Mucosa of descending colon (tissue), 3 donors: ENCODE results near the gene TMEM123. TPM values are rescaled to one million over a fixed set of nuclear protein-coding genes. Genes with fewer than 3 reads are reported as not detected.

Experiments
- ATAC-seq: fragments of 200-7000 bp; cut with Tn5 transposase; one replicate; pipeline ENCODE4 v1.9.1; 2020; ENCODE audit warnings: mild to moderate bottlenecking, moderate library complexity
- DNase-seq, 3 donors: peaks; one replicate each; pipeline ENCODE4 v3.0.0-alpha.2; 2020
- H3K36me3 ChIP-seq: fragments of 200-600 bp; one replicate; pipeline ENCODE4 v1.8.0; 2021; ENCODE audit warnings: low read depth, mild to moderate bottlenecking
- H3K4me1 ChIP-seq: fragments of 200-600 bp; one replicate; pipeline ENCODE4 v1.8.0; 2021; ENCODE audit warnings: low read depth, mild to moderate bottlenecking
- H3K4me3 ChIP-seq: fragments of 200-600 bp; one replicate; pipeline ENCODE4 v1.8.0; 2021; ENCODE audit warnings: mild to moderate bottlenecking
- H3K9me3 ChIP-seq: fragments of 200-600 bp; one replicate; pipeline ENCODE4 v1.8.0; 2021; ENCODE audit warnings: mild to moderate bottlenecking
- intact Hi-C, 2 donors: fragments of 100-400 bp; cut with DNase I in 1 of 2; cut with micrococcal nuclease in 1 of 2; formaldehyde crosslinking; loops; one replicate each; pipeline versions ENCODE4 v1.11.0 to v1.11.1; 2022; cut with DNase I, micrococcal nuclease
- total RNA-seq, 3 donors: library from RNA; stranded (reverse); fragmentation: NEBNext Ultra II Directional in 2 of 3; extraction: Animal tissue kit (Norgen Biotek cat#: 25700) in 2 of 3; gene quantifications; one replicate each; pipeline versions ENCODE4 v1.2.1 to v1.2.4, GENCODE V29; 2021 to 2023
- TF ChIP-seq, protein P1 (sequence below): fragments of 200-600 bp; IDR thresholded peaks from one replicate; pipeline ENCODE4 v1.8.0; 2022; ENCODE audit warnings: antibody characterized with exemption, mild to moderate bottlenecking
- donor health status: DM: no; HTN: no; CAD: no; lungs with moderate emphysema.
- donor health status: DM: no; HTN: no; CAD: no.
- donor health status: DM: no; HTN: yes; CAD: no.

The TMEM123 gene
- total RNA-seq, 3 donors from 2014 or later: 153 to 205 (median 157) TPM

DNA sequence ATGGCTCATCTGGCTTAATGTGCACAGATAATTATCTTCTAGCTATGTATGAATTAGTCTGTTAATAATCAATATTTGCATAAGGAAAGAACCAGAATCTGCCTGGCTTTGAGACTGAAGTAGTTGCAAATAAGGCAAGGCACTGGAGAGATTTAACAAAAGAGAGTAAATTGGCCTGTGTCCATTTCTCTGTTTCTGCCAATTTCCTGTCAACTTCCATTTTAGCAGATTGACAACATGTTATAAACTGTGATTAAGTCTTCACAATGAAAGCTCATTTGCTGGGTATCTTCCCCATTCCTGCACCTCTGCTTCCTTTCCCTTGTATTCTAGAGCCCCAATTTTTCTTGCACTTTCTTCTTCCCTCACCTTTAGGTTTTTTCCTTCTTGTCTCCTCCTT is 5.3 kb upstream of the TMEM123 start:
- DNase-seq (no peak), ATAC-seq (no peak)
- no peaks in the 10 kb centered on the region for H3K9me3 ChIP-seq
- TF ChIP-seq, protein P1, sequence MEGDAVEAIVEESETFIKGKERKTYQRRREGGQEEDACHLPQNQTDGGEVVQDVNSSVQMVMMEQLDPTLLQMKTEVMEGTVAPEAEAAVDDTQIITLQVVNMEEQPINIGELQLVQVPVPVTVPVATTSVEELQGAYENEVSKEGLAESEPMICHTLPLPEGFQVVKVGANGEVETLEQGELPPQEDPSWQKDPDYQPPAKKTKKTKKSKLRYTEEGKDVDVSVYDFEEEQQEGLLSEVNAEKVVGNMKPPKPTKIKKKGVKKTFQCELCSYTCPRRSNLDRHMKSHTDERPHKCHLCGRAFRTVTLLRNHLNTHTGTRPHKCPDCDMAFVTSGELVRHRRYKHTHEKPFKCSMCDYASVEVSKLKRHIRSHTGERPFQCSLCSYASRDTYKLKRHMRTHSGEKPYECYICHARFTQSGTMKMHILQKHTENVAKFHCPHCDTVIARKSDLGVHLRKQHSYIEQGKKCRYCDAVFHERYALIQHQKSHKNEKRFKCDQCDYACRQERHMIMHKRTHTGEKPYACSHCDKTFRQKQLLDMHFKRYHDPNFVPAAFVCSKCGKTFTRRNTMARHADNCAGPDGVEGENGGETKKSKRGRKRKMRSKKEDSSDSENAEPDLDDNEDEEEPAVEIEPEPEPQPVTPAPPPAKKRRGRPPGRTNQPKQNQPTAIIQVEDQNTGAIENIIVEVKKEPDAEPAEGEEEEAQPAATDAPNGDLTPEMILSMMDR: no peak
- H3K4me3 ChIP-seq: no peak overlapping the region
- no peaks in the 10 kb centered on the region for H3K36me3 ChIP-seq
- peaks cover 8% of the 10 kb centered on the region for H3K4me1 ChIP-seq
- intact Hi-C loops: no loop called here

DNA sequence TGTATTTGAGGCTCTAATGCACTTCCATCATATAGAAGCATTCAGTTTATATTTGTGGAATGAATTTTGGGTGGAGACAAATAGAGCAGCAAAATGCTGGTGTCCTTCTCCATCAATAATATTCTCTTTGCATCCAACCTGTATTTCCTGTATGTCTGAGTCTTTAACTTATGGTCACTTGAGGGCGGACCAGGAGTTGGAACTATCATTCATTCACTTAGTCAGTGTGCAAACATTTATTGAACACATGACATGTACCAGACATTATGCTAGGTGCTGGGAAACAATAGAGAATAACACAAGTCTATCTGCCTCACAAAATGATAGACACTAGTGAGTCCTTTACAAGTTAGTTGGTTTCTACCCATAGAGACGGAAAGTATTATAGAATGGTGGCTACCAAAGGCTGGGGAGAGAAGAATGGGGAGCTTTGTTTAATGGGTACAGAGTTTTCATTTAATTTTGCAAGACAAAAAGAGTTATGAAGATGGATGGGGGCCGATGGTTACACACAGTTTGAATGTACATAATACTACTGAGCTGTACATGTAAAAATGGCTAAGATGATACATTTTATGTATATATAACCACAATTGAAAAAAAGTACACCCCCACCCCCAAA is 4.6 kb upstream of the TMEM123 start:
- peaks cover 8% of the 10 kb centered on the region for H3K4me1 ChIP-seq
- intact Hi-C loops: no loop called here
- TF ChIP-seq, protein P1: no peak
- H3K36me3 ChIP-seq: no peaks in the 10 kb centered on the region
- H3K9me3 ChIP-seq: no peaks in the 10 kb centered on the region
- DNase-seq: no peak
- no peak for ATAC-seq
- H3K4me3 ChIP-seq: no peak overlapping the region

DNA sequence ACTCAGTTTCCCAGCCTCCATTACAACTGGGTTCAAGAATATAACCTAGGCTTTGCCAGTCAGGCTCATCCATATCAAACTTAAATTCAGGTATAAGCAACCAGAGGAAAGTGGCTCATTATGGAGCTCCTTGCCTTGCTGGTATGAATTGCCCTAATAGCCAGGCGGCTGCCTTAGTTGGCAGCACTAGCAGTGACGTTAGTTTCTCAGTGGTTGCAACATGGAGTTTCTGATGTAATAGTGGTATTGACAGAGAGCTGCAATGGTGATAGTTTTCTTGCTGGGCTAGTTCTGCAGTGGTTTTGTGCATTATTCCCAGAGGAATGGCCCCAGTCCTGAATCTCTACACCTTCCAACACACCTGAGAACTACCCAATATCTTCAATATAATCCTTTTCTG is 3.8 kb upstream of the TMEM123 start:
- intact Hi-C loops: no loop called here
- Histone ChIP-seq H3K36me3 (no peaks in the 10 kb centered on the region), H3K4me3 (no peak overlapping the region), H3K4me1 (peaks cover 8% of the 10 kb centered on the region), H3K9me3 (no peaks in the 10 kb centered on the region)
- ATAC-seq (no peak), DNase-seq (no peak)
- TF ChIP-seq, protein P1: no peak

DNA sequence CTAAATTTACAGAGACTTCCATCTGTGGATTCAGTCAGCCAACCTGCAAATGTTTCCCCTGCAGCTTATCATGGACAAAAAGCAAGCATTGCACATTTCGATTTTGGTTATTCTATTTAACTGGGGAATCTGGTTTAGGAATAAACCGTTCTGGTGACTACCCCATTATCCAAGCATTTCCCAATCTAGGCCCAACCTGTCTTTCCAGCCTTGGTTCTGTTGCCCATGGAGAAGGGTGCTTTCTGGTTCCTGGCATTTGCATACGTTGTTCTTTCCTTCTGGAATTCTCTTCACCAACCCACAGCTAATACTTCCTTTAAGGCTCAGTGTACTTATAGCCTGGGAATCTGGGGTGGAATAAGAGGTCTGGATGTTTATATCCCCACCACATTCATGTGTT is 1.4 kb upstream of the TMEM123 start:
- peaks cover 13% of the 10 kb centered on the region for H3K4me1 ChIP-seq
- ATAC-seq (no peak), DNase-seq (no peak)
- TF ChIP-seq, protein P1: no peak
- intact Hi-C loops: no loop called here
- no peak overlapping the region for H3K4me3 ChIP-seq
- H3K9me3 ChIP-seq: no peaks in the 10 kb centered on the region
- no peaks in the 10 kb centered on the region for H3K36me3 ChIP-seq

DNA sequence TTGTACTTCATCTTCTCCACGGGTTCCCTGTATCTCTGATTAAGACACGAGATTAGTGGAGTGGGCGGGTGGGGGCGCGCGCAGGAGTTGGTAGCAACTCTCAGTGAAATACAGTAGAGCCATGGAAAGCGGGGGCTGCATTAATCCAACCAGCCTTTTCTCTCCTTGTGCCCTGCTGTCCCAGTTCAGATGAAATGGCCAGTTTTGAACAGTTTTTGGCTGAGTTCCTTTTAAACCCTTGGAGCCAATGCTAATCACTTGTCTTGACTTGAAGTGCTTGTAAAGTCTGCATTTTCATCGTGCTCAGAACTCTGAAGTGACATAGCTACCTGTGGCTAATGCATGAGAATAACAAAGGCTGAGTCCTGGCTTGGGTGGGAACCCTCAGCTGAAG is 734 bp upstream of the TMEM123 start:
- H3K36me3 ChIP-seq: no peaks in the 10 kb centered on the region
- ATAC-seq (no peak), DNase-seq (peak in 1 of 3 donors; percentile 58)
- no peaks in the 10 kb centered on the region for H3K9me3 ChIP-seq
- TF ChIP-seq, protein P1: no peak
- intact Hi-C loops: no loop called here
- no peak overlapping the region for H3K4me3 ChIP-seq
- peaks cover 17% of the 10 kb centered on the region for H3K4me1 ChIP-seq
